Brain microvascular endothelial cell (primary cell): ENCODE measurements around the gene RHOA.

Experiments used
- DNase-seq: peaks from one replicate; pipeline ENCODE4 v3.0.0-alpha.2; 2020
- H3K27ac ChIP-seq: fragments of 250-450 bp; sonication (Bioruptor Pico); 2 replicates; pipeline ENCODE4 v1.5.1; 2020; ENCODE audit warnings: mild to moderate bottlenecking, moderate library complexity
- H3K27me3 ChIP-seq: fragments of 250-450 bp; sonication (Bioruptor Pico); replicated peaks from 2 replicates; pipeline ENCODE4 v1.5.1; 2020; ENCODE audit warnings: mild to moderate bottlenecking
- H3K36me3 ChIP-seq: fragments of 250-450 bp; sonication (Bioruptor Pico); replicated peaks from 2 replicates; pipeline ENCODE4 v1.5.1; 2020; ENCODE audit warnings: mild to moderate bottlenecking
- H3K4me3 ChIP-seq: 2 replicates; pipeline ENCODE4 v1.5.1; 2011; ENCODE audit warnings: low read depth, mild to moderate bottlenecking, control low read depth, low read length, moderate library complexity
- in situ Hi-C: cut with HindIII; loops from 2 replicates; pipeline ENCODE4 v1.10.0; 2017; ENCODE audit warnings: low sequenced_read_pairs, low pct_ligation_motif_present
- TF ChIP-seq, protein P1 (sequence below): IDR thresholded peaks from 2 replicates; pipeline ENCODE4 v1.5.1; 2011; ENCODE audit warnings: low read depth, mild to moderate bottlenecking, moderate library complexity, low read length, control low read depth, inconsistent platforms; ENCODE audit errors: missing control alignments

Gene RHOA

DNA sequence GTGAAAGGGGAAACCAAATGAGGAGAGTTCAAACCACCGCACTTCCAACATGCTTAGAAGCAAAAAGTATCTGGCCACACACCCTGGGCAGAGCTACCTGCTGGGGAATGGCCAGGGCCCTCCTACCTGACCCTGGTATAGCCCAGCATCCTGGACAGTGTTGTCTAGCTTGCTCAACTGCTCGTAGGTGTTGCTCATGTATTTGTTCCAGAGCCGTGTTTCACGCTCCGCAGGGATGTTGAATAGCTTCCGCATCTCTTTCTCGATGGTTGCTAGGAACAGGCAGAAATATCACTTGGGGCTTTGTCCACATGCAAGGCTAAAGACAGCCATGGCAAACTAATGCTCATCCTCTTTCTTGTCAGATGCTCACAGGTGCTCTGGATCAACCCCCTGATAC, 87.0 kb downstream of the RHOA start:
- TF ChIP-seq, protein P1, sequence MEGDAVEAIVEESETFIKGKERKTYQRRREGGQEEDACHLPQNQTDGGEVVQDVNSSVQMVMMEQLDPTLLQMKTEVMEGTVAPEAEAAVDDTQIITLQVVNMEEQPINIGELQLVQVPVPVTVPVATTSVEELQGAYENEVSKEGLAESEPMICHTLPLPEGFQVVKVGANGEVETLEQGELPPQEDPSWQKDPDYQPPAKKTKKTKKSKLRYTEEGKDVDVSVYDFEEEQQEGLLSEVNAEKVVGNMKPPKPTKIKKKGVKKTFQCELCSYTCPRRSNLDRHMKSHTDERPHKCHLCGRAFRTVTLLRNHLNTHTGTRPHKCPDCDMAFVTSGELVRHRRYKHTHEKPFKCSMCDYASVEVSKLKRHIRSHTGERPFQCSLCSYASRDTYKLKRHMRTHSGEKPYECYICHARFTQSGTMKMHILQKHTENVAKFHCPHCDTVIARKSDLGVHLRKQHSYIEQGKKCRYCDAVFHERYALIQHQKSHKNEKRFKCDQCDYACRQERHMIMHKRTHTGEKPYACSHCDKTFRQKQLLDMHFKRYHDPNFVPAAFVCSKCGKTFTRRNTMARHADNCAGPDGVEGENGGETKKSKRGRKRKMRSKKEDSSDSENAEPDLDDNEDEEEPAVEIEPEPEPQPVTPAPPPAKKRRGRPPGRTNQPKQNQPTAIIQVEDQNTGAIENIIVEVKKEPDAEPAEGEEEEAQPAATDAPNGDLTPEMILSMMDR: no peak
- Histone ChIP-seq H3K36me3 (peaks cover 79% of the 10 kb centered on the region), H3K4me3 (no peak overlapping the region), H3K27me3 (no peaks in the 10 kb centered on the region), H3K27ac (no peak overlapping the region)
- in situ Hi-C loops: no loop called here
- DNase-seq: no peak

DNA sequence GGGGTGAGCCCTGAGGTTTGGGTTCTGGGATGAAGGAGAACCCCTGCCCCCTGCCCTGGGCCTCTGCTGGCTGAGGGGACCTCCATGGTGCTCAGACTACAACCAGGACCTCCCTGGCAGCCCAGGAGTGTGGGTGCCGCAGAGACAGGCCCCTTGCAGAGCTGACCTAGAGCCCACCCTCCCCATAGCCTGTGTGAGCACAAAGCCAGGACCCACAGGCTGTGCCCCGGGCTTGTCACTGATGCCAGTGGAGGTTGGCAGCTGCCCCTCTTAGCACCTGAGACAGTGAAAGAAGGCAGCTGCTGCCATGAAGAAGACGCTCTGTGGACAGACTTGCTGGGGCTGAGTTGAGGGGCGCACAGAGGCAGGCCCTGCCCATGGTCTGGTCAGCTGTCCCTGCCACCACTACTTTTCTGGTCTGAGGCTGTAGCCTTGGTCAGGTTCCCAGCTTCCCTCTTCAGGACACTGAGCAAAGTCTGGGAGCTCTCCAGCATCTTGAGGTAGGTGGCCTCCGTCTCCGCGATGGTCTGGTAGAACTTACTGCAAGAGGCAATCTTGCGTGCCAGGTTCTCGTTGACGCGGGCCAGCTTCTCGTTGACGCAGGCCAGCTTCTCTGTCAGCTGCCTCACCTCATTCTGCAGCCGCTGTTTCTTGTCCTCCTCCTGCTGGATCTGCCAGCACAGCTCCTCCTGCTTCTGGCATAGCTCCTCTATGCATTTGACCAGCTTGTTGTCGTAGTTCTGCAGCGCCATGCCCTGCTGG, 94.9 kb downstream of the RHOA start:
- DNase-seq: no peak
- Histone ChIP-seq H3K27me3 (no peaks in the 10 kb centered on the region), H3K4me3 (no peak overlapping the region), H3K36me3 (peaks cover 51% of the 10 kb centered on the region), H3K27ac (no peak overlapping the region)
- TF ChIP-seq, protein P1: no peak
- in situ Hi-C loops: no loop called here

DNA sequence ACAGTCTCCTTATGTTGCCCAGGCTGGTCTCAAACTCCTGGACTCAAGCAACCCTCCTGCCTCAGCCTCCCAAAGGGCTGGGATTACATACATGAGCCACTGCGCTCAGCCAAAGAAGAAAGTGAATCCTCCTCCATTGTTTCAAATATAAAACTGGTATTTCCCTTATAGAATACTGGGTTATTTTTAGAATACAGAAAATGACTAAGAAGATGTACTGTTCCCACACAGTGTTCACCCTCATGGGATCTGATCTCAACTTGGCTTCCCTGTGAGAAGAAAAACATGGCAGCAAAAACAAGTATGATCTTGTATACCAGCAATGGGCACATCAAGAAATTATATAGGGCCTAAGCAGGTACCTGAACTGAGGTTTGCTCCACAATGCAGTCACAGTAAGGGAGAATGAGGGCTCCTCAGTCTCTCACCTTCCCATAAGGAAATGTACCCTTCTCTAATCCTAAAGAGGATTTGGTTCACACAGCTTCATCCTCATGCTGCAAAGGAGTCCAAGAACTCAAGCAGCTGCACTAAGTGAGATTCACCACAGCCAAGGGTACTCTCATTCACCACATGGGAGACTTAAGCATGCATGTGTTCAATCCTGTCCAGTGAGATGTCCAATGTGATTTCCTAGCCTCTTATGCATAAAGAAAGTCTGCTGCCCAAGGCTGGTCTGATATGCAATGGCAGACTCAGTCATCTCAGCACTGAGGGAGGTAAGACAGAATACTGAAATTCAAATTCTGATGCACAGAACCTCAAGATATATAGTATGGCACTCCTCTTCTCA, 97.7 kb downstream of the RHOA start:
- peak; percentile 53 for DNase-seq
- Histone ChIP-seq H3K36me3 (peaks cover 45% of the 10 kb centered on the region), H3K4me3 (no peak overlapping the region), H3K27ac (peak overlapping the region; percentile 49), H3K27me3 (no peaks in the 10 kb centered on the region)
- TF ChIP-seq, protein P1: no peak
- in situ Hi-C loops: no loop called here

DNA sequence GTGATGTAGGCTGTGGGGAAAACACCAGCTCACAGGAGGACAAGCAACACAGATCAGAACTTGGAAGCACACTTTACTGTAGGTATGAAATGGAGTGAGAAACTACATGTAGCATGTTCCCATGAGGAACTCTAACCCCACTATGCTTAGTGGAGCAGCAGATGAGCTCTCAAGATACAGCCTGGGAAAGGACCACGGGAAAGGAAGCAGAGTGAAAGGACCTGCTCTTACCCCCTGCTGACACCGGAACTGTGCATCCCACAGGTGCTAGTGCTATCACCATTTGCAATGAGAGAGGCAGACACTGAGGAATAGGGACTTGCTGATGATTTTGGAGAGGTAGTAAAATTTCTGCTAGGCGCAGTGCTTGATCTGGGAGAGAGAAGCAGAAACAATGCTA, 100.5 kb downstream of the RHOA start:
- in situ Hi-C loops: no loop called here
- TF ChIP-seq, protein P1: no peak
- Histone ChIP-seq H3K27ac (no peak overlapping the region), H3K27me3 (no peaks in the 10 kb centered on the region), H3K36me3 (peaks cover 45% of the 10 kb centered on the region), H3K4me3 (no peak overlapping the region)
- DNase-seq: no peak

DNA sequence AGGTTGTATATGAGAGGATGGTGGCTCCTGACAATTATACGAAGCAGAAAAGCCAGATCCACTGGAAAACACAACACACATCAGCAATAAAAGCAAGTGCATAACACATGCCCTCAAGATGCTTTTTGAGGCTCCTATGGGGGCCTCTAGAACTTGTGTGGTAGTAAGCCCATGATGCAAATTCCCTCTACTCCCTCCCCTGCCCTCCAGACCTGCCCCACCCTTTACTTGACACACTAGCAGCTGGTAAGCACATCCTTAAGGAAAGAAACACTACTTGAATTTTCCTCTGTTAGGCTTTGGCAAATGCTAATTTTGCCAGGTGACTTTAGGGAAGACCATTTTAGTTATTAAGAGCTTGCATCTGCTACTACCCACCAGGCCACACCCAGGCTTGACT, 101.1 kb downstream of the RHOA start:
- TF ChIP-seq, protein P1: no peak
- Histone ChIP-seq H3K27ac (no peak overlapping the region), H3K27me3 (no peaks in the 10 kb centered on the region), H3K4me3 (no peak overlapping the region), H3K36me3 (peaks cover 48% of the 10 kb centered on the region)
- no peak for DNase-seq
- in situ Hi-C loops: no loop called here
